Inflammatory macrophage (primary cell): Measurements from ENCODE around the gene STX16.

Experiments
- DNase-seq, 2 donors: peaks; one replicate each; pipeline ENCODE4 v3.0.0-alpha.2; 2020 to 2022
- total RNA-seq, 18 experiments: gene quantifications; one replicate each; lab custom pipeline; 2026; ENCODE audit warnings: mixed read lengths in 6 of 18, inconsistent platforms in 2 of 18; lab: John Stamatoyannopoulos, UW

The STX16 gene
- total RNA-seq = 7.6 to 40.9 (median 12.7) reads per million in 18 experiments

- peak; percentile 95 to 96 for DNase-seq
These were observed at the start of gene STX16 for GRCh38 chr20:58650776-58651558. Gene STX16, plus strand, starts transcription at chr20:58651283. Its CDS starts 724 bp downstream, at chr20:58652007.

- DNase-seq = no peak
These were observed 49.0 kb upstream of the STX16 start for GRCh38 chr20:58602124-58602523.

- no peak for DNase-seq
These were observed 47.4 kb upstream of the STX16 start for GRCh38 chr20:58603721-58604120.

- DNase-seq = no peak
These were observed 46.8 kb upstream of the STX16 start for GRCh38 chr20:58604128-58604881.

- DNase-seq = no peak
These were observed 45.6 kb upstream of the STX16 start for GRCh38 chr20:58605292-58606065.

- no peak for DNase-seq
These were observed 44.9 kb upstream of the STX16 start for GRCh38 chr20:58606184-58606583.

- DNase-seq = no peak
These were observed 42.8 kb upstream of the STX16 start for GRCh38 chr20:58608096-58608840.

- DNase-seq = no peak
These were observed 42.1 kb upstream of the STX16 start for GRCh38 chr20:58609026-58609425.

GRCh38 chr20:58610071-58610800 lies 40.8 kb upstream of the STX16 start:
- no peak for DNase-seq

- DNase-seq = no peak
These were observed 40.3 kb upstream of the STX16 start for GRCh38 chr20:58610811-58611210.

GRCh38 chr20:58611236-58612030 lies 39.6 kb upstream of the STX16 start:
- DNase-seq = peak in 1 of 2 donors; percentile 10

GRCh38 chr20:58612121-58612691 lies 38.9 kb upstream of the STX16 start:
- DNase-seq = no peak

GRCh38 chr20:58613061-58613854 lies 37.8 kb upstream of the STX16 start:
- no peak for DNase-seq

- no peak for DNase-seq
These were observed 36.7 kb upstream of the STX16 start for GRCh38 chr20:58614366-58614765.

GRCh38 chr20:58614984-58615760 lies 35.9 kb upstream of the STX16 start:
- no peak for DNase-seq

GRCh38 chr20:58616411-58616810 lies 34.7 kb upstream of the STX16 start:
- no peak for DNase-seq

GRCh38 chr20:58617158-58617557 lies 33.9 kb upstream of the STX16 start:
- no peak for DNase-seq

GRCh38 chr20:58618351-58619076 lies 32.6 kb upstream of the STX16 start:
- no peak for DNase-seq
